ENCODE data around the gene PFKM. TPM values are rescaled to one million over a fixed set of nuclear protein-coding genes. Genes with fewer than 3 reads are reported as not detected.
"Not testable (repeated sequence)": the region's sequence is repeated elsewhere in the genome, so short reads cannot be mapped to it uniquely, and the experiment has no call there.

Gene PFKM
- total and polyA plus RNA-seq, 9 of the 15 experiments (the other 6 are each of a cell fraction or from before 2014, with no cell fraction given) = 16.5 to 39.9 (median 31.7) TPM

DNA sequence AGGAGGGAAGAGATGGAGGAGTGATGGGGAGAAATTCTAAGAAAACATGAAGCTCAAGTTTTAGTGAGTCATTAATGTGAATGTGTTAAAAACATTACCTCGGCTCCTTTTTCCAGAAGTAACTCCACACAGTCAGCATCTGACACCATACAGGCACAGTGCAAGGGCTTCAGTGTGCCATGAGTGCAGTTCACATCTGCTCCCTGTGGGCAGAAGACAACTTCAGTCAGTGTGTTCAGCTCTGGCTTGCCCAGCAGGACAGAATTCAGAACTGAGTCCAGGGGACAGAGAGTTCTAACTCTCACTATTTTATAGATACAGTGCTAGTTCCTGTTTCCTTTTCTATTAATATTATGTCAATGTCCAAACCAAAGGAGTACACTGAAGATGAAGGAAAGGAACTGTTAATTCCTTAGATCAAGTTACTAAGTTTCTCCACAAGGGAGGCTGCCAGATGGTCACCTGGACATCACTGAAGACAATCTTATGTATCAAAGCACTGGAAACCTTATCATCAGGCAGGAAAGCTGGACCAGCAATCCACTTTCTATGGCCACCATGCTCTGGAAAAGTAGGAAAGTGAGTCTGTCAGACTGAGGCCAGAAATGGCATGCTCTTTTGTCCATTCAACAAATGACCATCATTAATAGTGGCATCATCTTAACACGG lies 32.1 kb downstream of the PFKM start:
- H3K79me2 ChIP-seq (ENCODE audit: control insufficient read depth, insufficient read depth, low read length) = peaks cover 2% of the 10 kb centered on the region; the same call in 2 of the 3 replicates
- no peaks in the 10 kb centered on the region for H3K9me3 ChIP-seq (replicated peaks; ENCODE audit: control insufficient read depth, insufficient read depth, low read depth, low read length)
- H4K20me1 ChIP-seq (replicated peaks; ENCODE audit: control insufficient read depth, insufficient read depth, low read length) = no peaks in the 10 kb centered on the region
- no peak overlapping the region for H3K9ac ChIP-seq (ENCODE audit: insufficient read depth in 1 of 2, low read depth in 2 of 2, low read length in 2 of 2)
- in situ Hi-C loops (cut with MboI) = no loop called here
- TF ChIP-seq ZNF644 (tag; IDR thresholded peaks at IDR 0.05; ENCODE audit: low read depth) = 0 out of 2 replicates have a peak, but pooled peaks have one; percentile 3
- TF ChIP-seq ZNF23 (CRISPR knock-in tag; IDR thresholded peaks at IDR 0.05) = no peak
- TF ChIP-seq MEF2D (tag; conservative IDR thresholded peaks at IDR 0.05; ENCODE audit: low read depth) = no peak
- TF ChIP-seq RCOR1 (IDR thresholded peaks at IDR 0.05; ENCODE audit: borderline replicate concordance in 1 of 2, low read depth in 2 of 2, low read length in 2 of 2) = no peak
- TF ChIP-seq ZNF551 (CRISPR knock-in tag; IDR thresholded peaks at IDR 0.05) = no peak
- no peak for TF ChIP-seq THRAP3 (IDR thresholded peaks at IDR 0.05; ENCODE audit: borderline replicate concordance)
- H3K4me3 ChIP-seq = no peak overlapping the region
- ChIA-PET POLR2A (interaction anchor here (1.1 to 2.1 kb wide), 3 partner anchors 10 to 44 kb away, joined by 5 to 7 read pairs (median 6); no protein-coding TSS in a partner anchor), CTCF (ENCODE audit: low intra/inter-chr PET ratio) (no interaction called here)
- intact Hi-C loops (cut with micrococcal nuclease) = no loop called here
- H2AFZ ChIP-seq (ENCODE audit: low read depth, low read length) = no peak overlapping the region
- WGBS (ENCODE audit: insufficient coverage, low coverage, missing lambda C conversion rate) = 51% methylated on average over 2 of the region's 2 CpGs
- H3K27ac ChIP-seq (ENCODE audit: extremely low read depth, low read depth, low read length) = no peak overlapping the region
- no peaks in the 10 kb centered on the region for H3K27me3 ChIP-seq (ENCODE audit: control insufficient read depth in 2 of 2, insufficient read depth in 2 of 2, low read length in 2 of 2)
- peaks cover 54% of the 10 kb centered on the region for H3K36me3 ChIP-seq (ENCODE audit: control insufficient read depth, insufficient read depth, low read length)
- H3K9me1 ChIP-seq (ENCODE audit: control insufficient read depth, insufficient read depth, low read length) = no peaks in the 10 kb centered on the region
- H3K4me2 ChIP-seq (ENCODE audit: insufficient read depth, low read length) = no peak overlapping the region; the same call in 1 of the 2 replicates
- ATAC-seq (no peak), FAIRE-seq (no peak), DNase-seq (ENCODE audit: extremely low read depth in 1 of 4, low spot score in 3 of 4) (no peak)
- BruUV-seq (replicated peaks) = no TSS peak
- peaks cover 0 to 15% of the 10 kb centered on the region in 2 experiments; a peak in 2 of 5 replicates for H3K4me1 ChIP-seq (replicated peaks in 1 of 2; ENCODE audit: control insufficient read depth in 2 of 2, insufficient read depth in 2 of 2, low read length in 2 of 2)

DNA sequence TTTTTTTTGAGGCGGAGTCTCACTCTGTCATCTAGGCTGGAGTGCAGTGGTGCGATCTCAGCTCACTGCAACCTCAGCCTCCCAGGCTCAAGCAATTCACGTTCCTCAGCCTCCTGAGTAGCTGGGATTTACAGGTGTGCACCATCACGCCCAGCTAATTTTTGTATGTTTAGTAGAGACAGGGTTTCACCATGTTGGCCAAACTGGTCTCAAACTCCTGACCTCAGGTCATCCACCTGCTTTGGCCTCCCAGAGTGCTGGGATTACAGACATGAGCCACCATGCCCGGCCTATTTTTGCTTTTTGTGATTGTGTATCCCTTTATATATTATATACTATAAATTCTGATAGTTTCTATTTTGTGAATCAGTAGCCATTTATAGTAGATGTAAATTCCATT lies 36.6 kb downstream of the PFKM start:
- H3K27me3 ChIP-seq (ENCODE audit: control insufficient read depth in 2 of 2, insufficient read depth in 2 of 2, low read length in 2 of 2); DNase-seq (ENCODE audit: extremely low read depth in 1 of 4, low spot score in 3 of 4); H3K27ac ChIP-seq (ENCODE audit: extremely low read depth, low read depth, low read length); FAIRE-seq; H3K9me3 ChIP-seq (replicated peaks; ENCODE audit: control insufficient read depth, insufficient read depth, low read depth, low read length); CTCF ChIA-PET (ENCODE audit: low intra/inter-chr PET ratio); H3K4me2 ChIP-seq (ENCODE audit: insufficient read depth, low read length); ATAC-seq; H3K4me3 ChIP-seq; BruUV-seq (replicated peaks); intact Hi-C loops (cut with micrococcal nuclease); H3K9me1 ChIP-seq (ENCODE audit: control insufficient read depth, insufficient read depth, low read length); H4K20me1 ChIP-seq (replicated peaks; ENCODE audit: control insufficient read depth, insufficient read depth, low read length); in situ Hi-C loops (cut with MboI); H2AFZ ChIP-seq (ENCODE audit: low read depth, low read length); H3K9ac ChIP-seq (ENCODE audit: insufficient read depth in 1 of 2, low read depth in 2 of 2, low read length in 2 of 2): not testable (repeated sequence)
- peaks cover 4 to 22% of the 10 kb centered on the region in 2 experiments for H3K4me1 ChIP-seq (replicated peaks in 1 of 2; ENCODE audit: control insufficient read depth in 2 of 2, insufficient read depth in 2 of 2, low read length in 2 of 2)
- peaks cover 13% of the 10 kb centered on the region; the same call in 2 of the 3 replicates for H3K79me2 ChIP-seq (ENCODE audit: control insufficient read depth, insufficient read depth, low read length)
- POLR2A ChIA-PET = interaction anchor here (3.4 kb wide), 1 partner anchor 10 kb away, joined by 15 read pairs; no protein-coding TSS in a partner anchor
- peaks cover 19% of the 10 kb centered on the region; the same call in 2 of the 3 replicates for H3K36me3 ChIP-seq (ENCODE audit: control insufficient read depth, insufficient read depth, low read length)
- 72% methylated on average over 2 of the region's 5 CpGs for WGBS (ENCODE audit: insufficient coverage, low coverage, missing lambda C conversion rate)
